Upper lobe of left lung (tissue), 4 donors: ENCODE results near the gene UACA.

Source experiments
- EP300 ChIP-seq, 4 donors: sonication (generic); formaldehyde crosslinking; IDR thresholded peaks; one replicate each; pipeline ENCODE4 v1.5.1; 2017; ENCODE audit warnings: antibody characterized with exemption in 4 of 4, control low read depth in 2 of 4
- POLR2A ChIP-seq, 4 donors: fragments of 450-650 bp; IDR thresholded peaks; one replicate each; pipeline ENCODE4 v1.5.1; 2016 to 2017; ENCODE audit warnings: antibody characterized with exemption in 4 of 4, mild to moderate bottlenecking in 2 of 4
- POLR2AphosphoS5 ChIP-seq, 2 donors: sonication (generic); formaldehyde crosslinking; IDR thresholded peaks; one replicate each; pipeline ENCODE4 v1.5.1; 2017; ENCODE audit warnings: antibody characterized with exemption in 2 of 2
- TF ChIP-seq, protein P1 (sequence below), 6 experiments: fragments of 450-650 bp in 4 of 6; fragments of 200-600 bp in 2 of 6; sonication (generic) in 2 of 6; IDR thresholded peaks; one replicate each; pipeline ENCODE4 v1.5.1; 2016 to 2019; ENCODE audit warnings: antibody characterized with exemption in 6 of 6

DNA sequence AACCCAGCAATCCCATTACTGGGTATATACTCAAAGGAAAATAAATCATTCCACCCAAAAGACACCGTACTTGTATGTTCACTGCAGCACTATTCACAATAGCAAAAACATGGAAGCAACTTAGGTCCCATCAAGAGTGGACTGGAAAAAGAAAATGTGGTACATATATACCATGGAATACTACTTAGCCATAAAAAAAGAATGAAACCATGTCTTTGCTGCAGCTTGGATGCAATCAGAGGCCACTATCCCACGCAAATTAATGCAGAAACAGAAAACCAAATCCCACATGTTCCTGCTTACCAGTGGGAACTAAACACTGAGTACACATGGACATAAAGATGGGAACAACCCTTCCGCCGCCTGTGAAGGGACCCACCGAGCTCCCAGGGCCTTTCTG is 34.2 kb downstream of the UACA start:
- TF ChIP-seq POLR2A (IDR thresholded peaks at IDR 0.05) (no peak), EP300 (IDR thresholded peaks at IDR 0.05) (no peak), POLR2AphosphoS5 (IDR thresholded peaks at IDR 0.05) (no peak)
- TF ChIP-seq, protein P1, sequence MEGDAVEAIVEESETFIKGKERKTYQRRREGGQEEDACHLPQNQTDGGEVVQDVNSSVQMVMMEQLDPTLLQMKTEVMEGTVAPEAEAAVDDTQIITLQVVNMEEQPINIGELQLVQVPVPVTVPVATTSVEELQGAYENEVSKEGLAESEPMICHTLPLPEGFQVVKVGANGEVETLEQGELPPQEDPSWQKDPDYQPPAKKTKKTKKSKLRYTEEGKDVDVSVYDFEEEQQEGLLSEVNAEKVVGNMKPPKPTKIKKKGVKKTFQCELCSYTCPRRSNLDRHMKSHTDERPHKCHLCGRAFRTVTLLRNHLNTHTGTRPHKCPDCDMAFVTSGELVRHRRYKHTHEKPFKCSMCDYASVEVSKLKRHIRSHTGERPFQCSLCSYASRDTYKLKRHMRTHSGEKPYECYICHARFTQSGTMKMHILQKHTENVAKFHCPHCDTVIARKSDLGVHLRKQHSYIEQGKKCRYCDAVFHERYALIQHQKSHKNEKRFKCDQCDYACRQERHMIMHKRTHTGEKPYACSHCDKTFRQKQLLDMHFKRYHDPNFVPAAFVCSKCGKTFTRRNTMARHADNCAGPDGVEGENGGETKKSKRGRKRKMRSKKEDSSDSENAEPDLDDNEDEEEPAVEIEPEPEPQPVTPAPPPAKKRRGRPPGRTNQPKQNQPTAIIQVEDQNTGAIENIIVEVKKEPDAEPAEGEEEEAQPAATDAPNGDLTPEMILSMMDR (IDR thresholded peaks at IDR 0.05): no peak
